Cardiac muscle cell (in vitro differentiated cells and primary cell): ENCODE data around the gene RBM15B. TPM values are rescaled to one million over a fixed set of nuclear protein-coding genes. Genes with fewer than 3 reads are reported as not detected.

Source experiments
- DNase-seq, 2 donors: peaks; one replicate each; pipeline versions ENCODE4 v3.0.0 to v3.0.0-alpha.2; 2010 to 2017; ENCODE audit warnings: low read depth in 1 of 2, low spot score in 1 of 2
- H3K27ac ChIP-seq: fragments of 200-600 bp; sonication (generic); 2 replicates; pipeline ENCODE4 v1.5.1; 2016
- H3K27me3 ChIP-seq: fragments of 200-600 bp; sonication (generic); 2 replicates; pipeline ENCODE4 v1.6.0; 2016; ENCODE audit warnings: control low read depth
- H3K36me3 ChIP-seq: fragments of 200-600 bp; sonication (generic); 2 replicates; pipeline ENCODE4 v1.5.1; 2016; ENCODE audit warnings: control low read depth
- H3K4me1 ChIP-seq: fragments of 200-600 bp; sonication (generic); 2 replicates; pipeline ENCODE4 v1.8.1; 2017; ENCODE audit warnings: low read depth, mild to moderate bottlenecking, mixed run types
- H3K4me3 ChIP-seq: fragments of 200-600 bp; sonication (generic); 2 replicates; pipeline ENCODE4 v1.5.1; 2016; ENCODE audit warnings: mild to moderate bottlenecking
- H3K9me3 ChIP-seq: fragments of 200-600 bp; sonication (generic); 2 replicates; pipeline ENCODE4 v1.5.1; 2017; ENCODE audit warnings: low read depth, mild to moderate bottlenecking, control low read depth
- CTCF ChIP-seq: IDR thresholded peaks from 2 replicates; pipeline ENCODE4 v1.5.1; 2012; ENCODE audit warnings: low read depth, mild to moderate bottlenecking, low read length
- polyA plus RNA-seq: library from polyadenylated mRNA; unstranded; fragments of >200 nt; fragmentation: Nextera tagmentation; extraction: Ambion mirVana; gene quantifications from 2 replicates; pipeline ENCODE4 v1.2.1, GENCODE V29; 2016
- total RNA-seq: library from RNA; depleted of rRNA; stranded (reverse); fragments of >200 nt; gene quantifications from 2 replicates; pipeline ENCODE4 v1.2.3, GENCODE V29; 2016

The RBM15B gene
- total and polyA plus RNA-seq, 2 experiments from 2014 or later = 37.9 to 55.8 TPM

- no peak for DNase-seq
- Histone ChIP-seq H3K27me3 (no peaks in the 10 kb centered on the region), H3K9me3 (no peaks in the 10 kb centered on the region), H3K4me3 (no peak overlapping the region), H3K36me3 (no peaks in the 10 kb centered on the region), H3K27ac (no peak overlapping the region), H3K4me1 (no peaks in the 10 kb centered on the region)
- no peak for TF ChIP-seq CTCF
Measured at GRCh38 chr3:51354172-51354571, 36.9 kb upstream of the RBM15B start.

GRCh38 chr3:51354731-51355615 lies 36.1 kb upstream of the RBM15B start:
- Histone ChIP-seq H3K27ac (no peak overlapping the region), H3K9me3 (no peaks in the 10 kb centered on the region), H3K4me1 (no peaks in the 10 kb centered on the region), H3K27me3 (no peaks in the 10 kb centered on the region), H3K36me3 (no peaks in the 10 kb centered on the region), H3K4me3 (no peak overlapping the region)
- DNase-seq = no peak
- no peak for TF ChIP-seq CTCF

- Histone ChIP-seq H3K4me1 (no peaks in the 10 kb centered on the region), H3K27me3 (no peaks in the 10 kb centered on the region), H3K9me3 (no peaks in the 10 kb centered on the region), H3K27ac (no peak overlapping the region), H3K36me3 (no peaks in the 10 kb centered on the region), H3K4me3 (no peak overlapping the region)
- DNase-seq = no peak
- TF ChIP-seq CTCF = no peak
Measured at GRCh38 chr3:51355891-51356578, 35.0 kb upstream of the RBM15B start.

GRCh38 chr3:51357856-51358255 lies 33.2 kb upstream of the RBM15B start:
- H3K27me3 ChIP-seq = no peaks in the 10 kb centered on the region
- no peaks in the 10 kb centered on the region for H3K36me3 ChIP-seq
- H3K4me1 ChIP-seq = no peaks in the 10 kb centered on the region
- DNase-seq = no peak
- no peak for TF ChIP-seq CTCF
- H3K9me3 ChIP-seq = no peaks in the 10 kb centered on the region
- no peak overlapping the region for H3K27ac ChIP-seq
- H3K4me3 ChIP-seq = no peak overlapping the region

GRCh38 chr3:51358981-51359380 lies 32.1 kb upstream of the RBM15B start:
- no peaks in the 10 kb centered on the region for H3K27me3 ChIP-seq
- H3K9me3 ChIP-seq = no peaks in the 10 kb centered on the region
- no peak overlapping the region for H3K4me3 ChIP-seq
- no peaks in the 10 kb centered on the region for H3K4me1 ChIP-seq
- TF ChIP-seq CTCF = no peak
- no peak for DNase-seq
- H3K27ac ChIP-seq = no peak overlapping the region
- no peaks in the 10 kb centered on the region for H3K36me3 ChIP-seq
